Astrocyte of the spinal cord (primary cell): ENCODE results near the gene NYNRIN.

Source experiments
- DNase-seq: peaks from one replicate; pipeline ENCODE4 v3.0.0; 2011; ENCODE audit warnings: low read depth, low spot score
- H3K4me3 ChIP-seq: 2 replicates; pipeline ENCODE4 v1.5.1; 2011; ENCODE audit warnings: low read depth, mild to moderate bottlenecking, low read length, moderate library complexity
- in situ Hi-C: cut with HindIII; loops from 2 replicates; pipeline ENCODE4 v1.10.0; 2017; ENCODE audit warnings: low sequenced_read_pairs
- TF ChIP-seq, protein P1 (sequence below): IDR thresholded peaks from 2 replicates; pipeline ENCODE4 v1.5.1; 2012; ENCODE audit warnings: low read depth, mild to moderate bottlenecking, low read length, inconsistent platforms

NYNRIN gene

GRCh38 chr14:24456980-24457379, 58.2 kb downstream of the NYNRIN start:
- no peak for DNase-seq
- H3K4me3 ChIP-seq, result no peak overlapping the region
- in situ Hi-C loops, result no loop called here
- TF ChIP-seq, protein P1, sequence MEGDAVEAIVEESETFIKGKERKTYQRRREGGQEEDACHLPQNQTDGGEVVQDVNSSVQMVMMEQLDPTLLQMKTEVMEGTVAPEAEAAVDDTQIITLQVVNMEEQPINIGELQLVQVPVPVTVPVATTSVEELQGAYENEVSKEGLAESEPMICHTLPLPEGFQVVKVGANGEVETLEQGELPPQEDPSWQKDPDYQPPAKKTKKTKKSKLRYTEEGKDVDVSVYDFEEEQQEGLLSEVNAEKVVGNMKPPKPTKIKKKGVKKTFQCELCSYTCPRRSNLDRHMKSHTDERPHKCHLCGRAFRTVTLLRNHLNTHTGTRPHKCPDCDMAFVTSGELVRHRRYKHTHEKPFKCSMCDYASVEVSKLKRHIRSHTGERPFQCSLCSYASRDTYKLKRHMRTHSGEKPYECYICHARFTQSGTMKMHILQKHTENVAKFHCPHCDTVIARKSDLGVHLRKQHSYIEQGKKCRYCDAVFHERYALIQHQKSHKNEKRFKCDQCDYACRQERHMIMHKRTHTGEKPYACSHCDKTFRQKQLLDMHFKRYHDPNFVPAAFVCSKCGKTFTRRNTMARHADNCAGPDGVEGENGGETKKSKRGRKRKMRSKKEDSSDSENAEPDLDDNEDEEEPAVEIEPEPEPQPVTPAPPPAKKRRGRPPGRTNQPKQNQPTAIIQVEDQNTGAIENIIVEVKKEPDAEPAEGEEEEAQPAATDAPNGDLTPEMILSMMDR, result no peak

GRCh38 chr14:24458736-24459135, 59.9 kb downstream of the NYNRIN start:
- no peak overlapping the region for H3K4me3 ChIP-seq
- DNase-seq, result no peak
- TF ChIP-seq, protein P1, result no peak
- in situ Hi-C loops, result no loop called here

- TF ChIP-seq, protein P1, result no peak
- H3K4me3 ChIP-seq, result no peak overlapping the region
- no peak for DNase-seq
- in situ Hi-C loops, result no loop called here
These were observed 60.5 kb downstream of the NYNRIN start for GRCh38 chr14:24459331-24459730.

- TF ChIP-seq, protein P1, result no peak
- H3K4me3 ChIP-seq, result no peak overlapping the region
- in situ Hi-C loops, result no loop called here
- no peak for DNase-seq
These were observed 62.5 kb downstream of the NYNRIN start for GRCh38 chr14:24461336-24461735.

- in situ Hi-C loops, result no loop called here
- H3K4me3 ChIP-seq, result no peak overlapping the region
- TF ChIP-seq, protein P1, result no peak
- no peak for DNase-seq
These were observed 64.4 kb downstream of the NYNRIN start for GRCh38 chr14:24463017-24463883.

- TF ChIP-seq, protein P1, result no peak
- in situ Hi-C loops, result no loop called here
- no peak overlapping the region for H3K4me3 ChIP-seq
- DNase-seq, result no peak
These were observed 65.3 kb downstream of the NYNRIN start for GRCh38 chr14:24463884-24464785.
